Bone marrow (tissue), 2 donors: ENCODE results near the gene SETBP1.

Source experiments
- DNase-seq, 2 donors: peaks; one replicate each; lab custom pipeline; 2025; lab: John Stamatoyannopoulos, UW

The SETBP1 gene

DNA sequence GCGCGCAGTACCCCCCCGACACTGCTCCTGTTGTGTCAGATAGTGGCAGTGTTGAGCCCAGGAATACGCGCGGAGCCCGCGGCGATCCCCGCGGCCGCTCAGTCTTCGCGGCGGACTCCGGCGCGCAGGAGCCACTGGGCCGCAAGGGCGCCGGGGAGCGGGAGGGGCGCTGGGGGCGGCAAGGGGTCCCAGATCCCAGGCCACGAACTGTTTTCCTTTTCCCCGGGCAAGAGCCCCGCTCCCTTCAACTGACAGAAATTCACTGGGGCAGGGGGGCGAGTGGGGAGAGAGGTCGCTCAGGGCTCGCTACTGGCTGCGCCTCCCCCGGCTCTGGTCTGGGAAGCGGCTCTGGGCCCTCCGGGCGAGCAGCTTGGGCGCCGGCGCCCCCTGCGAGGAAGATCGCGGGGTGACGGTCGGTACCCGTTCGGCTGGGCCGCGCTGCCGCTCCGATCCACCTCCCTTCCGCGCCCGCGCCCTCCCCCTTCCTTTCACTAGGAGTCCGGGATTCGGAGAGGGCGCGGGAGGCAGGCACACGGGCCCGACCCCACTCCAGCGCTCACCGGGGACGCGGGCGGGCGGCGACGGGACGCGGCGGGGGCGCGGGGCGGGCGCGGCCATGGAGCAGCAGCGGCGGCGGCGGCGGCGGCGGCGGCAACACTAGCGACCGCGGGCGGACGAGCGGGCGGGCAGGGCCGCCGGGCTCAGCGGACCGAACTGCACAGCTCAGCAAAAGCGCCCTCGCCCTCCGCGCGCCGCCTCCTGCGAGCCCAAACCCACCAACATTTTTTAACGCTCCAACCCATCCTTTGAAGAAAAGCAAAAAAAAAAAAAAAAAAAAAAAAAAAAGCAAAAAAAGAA lies 1.4 kb upstream of the SETBP1 start:
- peak; percentile 49 to 80 for DNase-seq

DNA sequence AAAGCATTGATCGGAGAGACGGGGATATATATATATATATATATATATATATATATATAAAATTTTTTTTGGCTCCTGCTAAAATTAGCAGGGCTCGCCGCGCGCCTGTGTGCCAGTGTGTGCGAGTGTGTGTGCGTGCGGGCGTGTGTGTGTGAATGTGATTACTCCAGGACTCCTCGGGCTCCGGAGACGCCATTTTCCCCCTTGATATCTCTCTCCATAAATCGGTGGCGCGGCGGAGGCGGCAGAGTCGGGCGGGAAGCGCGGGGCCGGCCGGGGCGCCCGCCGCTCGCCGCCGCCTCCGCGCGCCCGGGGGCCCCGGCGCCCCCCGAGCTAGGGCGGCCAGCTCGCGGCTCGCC lies 795 bp upstream of the SETBP1 start:
- peak in 1 of 2 donors; percentile 22 for DNase-seq

DNA sequence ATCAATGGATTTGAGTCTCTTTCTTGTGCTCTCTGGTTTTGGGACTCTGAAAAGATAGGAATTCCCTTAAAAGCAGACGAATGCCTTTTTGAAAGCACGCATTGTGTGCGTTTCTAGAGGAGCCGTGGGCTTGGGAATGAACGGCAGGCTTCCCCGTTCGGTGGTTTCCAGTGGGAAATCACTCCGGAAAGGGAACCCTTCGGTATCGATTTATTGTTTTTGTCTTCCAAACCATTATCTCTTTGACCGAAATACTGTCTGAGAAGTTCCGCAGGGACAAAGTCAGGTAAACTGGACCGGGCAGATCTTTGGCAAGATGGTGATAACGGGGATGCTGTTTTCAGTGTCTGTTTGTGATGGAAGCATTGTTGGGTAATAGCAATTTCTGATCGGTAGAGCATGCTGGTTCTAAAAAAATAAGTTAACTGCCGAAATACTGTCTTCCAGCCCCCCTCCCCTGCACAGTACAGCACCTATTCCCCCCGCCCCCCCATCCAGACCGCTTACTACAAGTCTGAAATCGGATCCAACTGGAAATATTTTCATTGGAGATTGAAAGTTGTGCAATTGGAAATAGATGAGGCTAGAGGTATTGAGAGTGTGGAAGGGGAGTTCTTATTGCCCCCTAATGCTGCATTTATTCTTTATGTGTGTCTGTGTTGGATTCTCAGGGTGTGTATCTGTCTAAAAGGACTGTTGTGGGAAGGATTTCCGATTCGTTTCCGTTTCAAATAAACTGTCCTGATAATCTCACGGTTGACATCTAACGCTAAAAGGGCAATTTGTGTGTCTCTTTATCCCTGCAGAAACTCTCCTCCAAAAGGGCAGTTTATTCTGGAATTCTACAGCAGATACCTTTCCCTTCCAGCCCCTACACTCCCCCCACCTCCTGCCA lies 635 bp downstream of the SETBP1 start:
- DNase-seq: no peak

DNA sequence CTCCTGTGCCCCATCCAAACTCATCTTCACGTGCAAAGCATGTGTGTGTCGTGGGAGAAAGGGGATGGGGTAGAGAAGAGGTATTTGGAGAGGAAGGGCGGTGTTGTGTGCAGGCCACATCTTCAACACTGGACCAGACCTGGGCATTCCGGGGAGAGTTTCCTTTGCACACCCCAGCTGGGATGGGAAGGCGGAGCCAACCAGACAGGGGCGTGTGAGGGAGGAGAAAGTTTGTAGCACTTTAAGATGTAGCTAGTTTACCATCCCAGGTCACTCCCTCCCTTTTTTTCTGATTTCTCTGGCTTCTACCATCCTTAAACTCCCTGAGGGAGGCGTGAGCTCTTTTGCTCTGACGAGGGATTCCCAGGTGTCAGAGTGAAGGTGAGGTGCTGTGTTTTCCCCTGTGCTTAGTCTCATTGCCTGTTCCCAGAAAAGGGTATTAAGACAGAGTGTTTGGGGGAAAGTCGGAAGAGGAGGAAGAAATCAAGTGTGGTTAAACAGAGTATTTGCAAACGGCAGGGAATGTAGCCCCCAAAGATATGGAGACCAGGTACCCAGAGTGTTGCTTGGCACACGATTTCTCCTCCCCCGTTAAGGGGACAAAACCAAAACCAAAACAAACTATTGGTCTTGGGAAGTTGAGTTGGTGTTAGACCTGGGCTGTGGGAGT lies 1.6 kb downstream of the SETBP1 start:
- no peak for DNase-seq

DNA sequence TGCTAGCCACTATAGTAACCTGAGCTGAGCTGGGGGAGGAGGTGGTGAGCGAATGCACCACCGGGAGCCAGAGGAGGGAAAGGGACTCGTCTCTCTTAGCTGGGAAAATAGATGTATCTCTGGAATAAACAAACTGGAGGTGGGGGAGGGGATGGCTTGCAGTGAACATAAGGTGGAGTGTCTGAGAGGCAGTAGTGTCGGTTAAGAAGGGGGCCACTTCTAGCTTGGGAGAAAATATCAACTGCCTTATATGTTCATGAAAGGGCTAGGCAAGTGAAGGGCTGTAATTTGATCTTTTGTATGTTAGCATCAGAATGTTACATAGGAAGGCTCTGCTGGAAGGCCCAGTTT lies 2.2 kb downstream of the SETBP1 start:
- DNase-seq: no peak

DNA sequence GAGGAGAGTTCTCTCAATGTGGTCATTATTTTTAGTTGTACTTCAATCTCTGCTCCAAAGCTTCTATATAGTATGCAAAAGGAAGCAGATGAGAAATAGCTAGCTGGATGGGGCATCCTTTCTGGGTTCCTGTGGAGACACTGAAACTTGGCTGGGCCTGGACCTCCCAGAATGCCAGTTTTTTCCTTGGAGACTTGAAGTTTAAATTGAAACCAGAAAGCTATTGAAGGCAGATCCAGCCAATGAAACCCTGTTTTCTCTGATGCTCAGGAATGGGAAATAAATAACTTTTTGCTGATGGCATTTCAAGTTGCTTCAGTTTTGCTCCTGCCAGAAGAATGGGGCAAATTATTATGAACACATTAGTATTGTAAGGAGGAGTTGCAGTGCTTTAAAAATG lies 2.9 kb downstream of the SETBP1 start:
- no peak for DNase-seq

DNA sequence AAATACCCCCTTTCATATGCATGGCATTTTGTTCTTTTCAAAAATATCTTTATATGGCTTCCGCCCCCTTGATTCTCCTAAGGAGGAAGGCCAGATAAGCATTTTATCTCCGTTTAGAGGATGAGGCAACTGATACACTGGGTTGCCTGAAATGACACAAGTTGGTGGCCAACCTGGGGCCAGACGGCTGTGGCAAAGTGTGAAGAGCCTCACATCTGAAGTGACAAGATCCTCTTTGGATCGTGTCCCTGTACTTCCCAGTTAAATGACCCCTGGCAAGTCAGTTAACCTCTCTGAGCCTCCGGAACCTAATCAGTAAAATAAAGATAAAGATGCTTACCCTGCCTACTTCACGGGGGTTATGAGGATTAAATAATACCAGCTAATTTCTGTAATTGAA lies 4.6 kb downstream of the SETBP1 start:
- no peak for DNase-seq

DNA sequence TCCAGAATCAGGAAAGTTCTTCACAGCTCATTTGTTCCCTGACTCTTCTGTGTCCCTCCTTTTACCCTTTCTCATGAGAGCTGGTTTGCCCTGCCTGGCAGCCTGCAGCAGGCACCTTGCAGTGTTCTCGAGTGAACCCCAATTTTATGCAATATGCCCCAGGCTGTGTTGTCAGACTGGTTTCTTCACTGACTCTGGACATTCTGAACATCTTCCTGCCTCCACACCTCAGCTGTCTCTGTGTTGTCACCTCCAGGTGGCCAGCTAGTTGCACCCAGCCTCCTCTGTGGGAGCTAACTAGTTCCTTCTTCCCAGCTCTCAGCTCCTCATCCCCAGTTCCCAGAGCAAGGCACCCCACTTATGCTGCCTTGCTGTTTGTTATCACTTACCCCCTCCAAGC lies 5.5 kb downstream of the SETBP1 start:
- DNase-seq: no peak

DNA sequence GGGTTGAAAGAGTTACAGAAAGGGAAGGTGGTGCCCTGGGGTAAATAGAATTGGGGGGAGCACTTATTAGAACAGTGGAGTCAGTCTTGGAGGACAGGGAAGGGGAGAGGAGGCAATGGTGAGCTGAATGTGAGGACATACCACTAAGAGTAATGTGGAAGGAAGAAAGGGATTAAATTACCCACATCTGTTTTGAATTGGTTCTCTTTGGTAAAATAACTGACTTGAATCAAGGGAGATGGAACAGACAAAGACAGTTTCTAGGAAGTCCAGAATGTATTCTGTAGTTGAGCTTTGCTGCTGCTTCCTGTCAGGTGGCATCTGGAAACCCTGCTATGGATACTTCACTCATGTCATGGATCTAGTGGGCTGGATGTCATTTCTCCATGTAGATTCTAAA lies 6.7 kb downstream of the SETBP1 start:
- no peak for DNase-seq

DNA sequence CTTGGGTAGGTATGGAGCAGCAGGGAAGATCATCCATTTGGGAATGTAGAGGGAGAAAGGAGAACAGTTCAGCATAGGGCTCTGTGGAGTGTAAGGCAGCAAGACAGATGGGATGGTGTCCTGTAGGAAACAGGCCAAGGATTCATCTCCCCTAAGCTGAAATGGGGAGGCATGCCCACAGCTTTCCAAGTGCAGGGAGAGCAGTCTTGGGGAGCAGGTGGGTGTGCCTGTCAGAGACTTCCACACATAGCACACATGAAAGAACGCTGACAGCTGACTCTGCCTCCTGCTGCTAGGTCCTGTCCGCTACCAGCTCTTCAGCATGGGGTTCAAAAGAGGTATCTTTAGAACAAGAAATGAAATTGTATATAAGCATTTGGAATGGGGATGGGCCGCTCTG lies 9.0 kb downstream of the SETBP1 start:
- no peak for DNase-seq

DNA sequence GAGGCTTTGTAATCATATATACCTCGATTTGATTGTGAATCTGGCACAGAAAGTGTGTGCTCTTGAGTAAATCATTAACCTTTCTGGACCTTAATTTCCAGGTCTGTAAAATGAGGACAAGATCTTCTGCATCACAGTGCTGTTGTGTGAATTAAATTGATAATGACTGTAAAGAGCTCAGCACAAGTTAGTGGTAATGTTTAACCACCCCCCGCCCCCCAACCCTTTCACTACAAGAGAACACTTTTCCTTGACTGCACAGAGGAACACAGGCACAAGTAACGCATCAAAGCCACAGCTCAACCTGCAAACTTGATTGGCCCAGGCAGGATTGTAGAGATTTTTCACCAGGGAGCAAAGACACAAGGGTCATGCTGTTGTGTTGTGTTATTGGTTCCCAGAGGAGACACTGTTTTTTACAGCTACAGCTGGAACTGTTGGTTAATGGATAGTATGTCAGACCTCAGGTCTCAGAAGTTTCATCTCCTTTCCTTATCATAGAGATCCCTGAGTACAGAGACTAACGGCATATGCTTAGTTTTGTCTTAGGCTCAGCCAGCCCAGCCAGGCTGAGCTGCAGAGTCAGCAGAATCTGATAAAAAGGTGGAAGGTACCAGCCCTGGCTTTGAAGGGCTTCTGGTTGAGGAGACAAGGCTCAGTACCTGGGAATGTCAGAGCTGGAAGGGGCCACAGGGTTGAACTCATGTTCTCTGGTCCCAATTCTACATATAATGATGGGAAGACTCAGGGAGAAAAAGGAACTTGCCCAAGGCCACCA lies 10.6 kb downstream of the SETBP1 start:
- no peak for DNase-seq

DNA sequence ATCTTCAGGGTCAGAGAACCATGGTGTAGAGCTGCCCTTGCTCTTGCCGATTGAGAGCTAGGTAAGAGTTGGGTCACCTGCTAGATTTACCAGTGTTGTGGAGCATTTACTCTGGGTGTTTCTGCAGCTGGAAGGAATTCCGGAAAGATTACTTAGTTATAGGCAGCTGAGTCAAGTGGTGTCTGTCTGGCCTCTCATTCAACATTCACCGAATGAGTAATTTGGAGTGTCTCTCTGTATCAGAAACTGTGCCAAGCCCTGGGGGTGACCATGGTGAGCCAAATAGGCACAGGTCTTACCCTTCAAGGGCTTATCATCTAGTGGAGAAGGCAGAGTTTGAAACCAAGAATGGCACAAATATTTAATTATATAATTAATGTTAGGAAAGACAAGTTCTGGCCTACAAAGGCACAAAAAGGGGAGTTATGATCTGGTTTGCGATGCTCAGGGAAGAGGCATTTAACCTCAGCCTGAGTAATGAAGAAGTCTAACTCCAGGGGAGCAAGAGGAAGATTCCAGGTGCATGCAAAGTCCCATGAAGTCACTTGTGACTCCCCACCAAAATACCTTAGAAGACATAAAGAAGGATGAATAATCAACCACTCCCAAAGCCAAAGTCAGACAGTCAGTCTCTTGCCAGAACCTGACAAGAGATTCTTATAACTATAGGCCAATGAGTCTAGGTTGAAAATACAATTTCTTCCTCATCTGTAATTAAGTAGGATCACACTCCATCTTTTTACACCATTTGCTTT lies 12.5 kb downstream of the SETBP1 start:
- DNase-seq: no peak

DNA sequence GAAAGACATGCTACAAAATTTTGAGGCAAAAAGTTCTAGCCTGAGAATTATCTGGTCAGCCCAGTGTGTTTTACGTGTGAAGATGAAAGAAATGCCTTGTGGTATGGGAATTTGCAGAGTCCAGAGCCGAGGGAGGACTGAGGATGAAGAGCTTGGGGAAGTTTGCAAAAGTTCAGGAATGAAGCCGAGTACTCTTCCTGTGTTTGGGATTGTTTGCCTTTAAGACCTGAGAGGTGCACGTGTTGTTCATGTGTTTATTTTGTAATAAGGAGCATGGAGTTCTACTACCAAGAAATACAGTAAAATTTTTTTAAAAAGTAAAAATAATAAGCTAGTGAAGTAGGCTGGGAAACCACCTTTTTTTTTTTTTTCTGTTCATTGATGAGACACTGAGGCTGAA lies 14.8 kb downstream of the SETBP1 start:
- no peak for DNase-seq

DNA sequence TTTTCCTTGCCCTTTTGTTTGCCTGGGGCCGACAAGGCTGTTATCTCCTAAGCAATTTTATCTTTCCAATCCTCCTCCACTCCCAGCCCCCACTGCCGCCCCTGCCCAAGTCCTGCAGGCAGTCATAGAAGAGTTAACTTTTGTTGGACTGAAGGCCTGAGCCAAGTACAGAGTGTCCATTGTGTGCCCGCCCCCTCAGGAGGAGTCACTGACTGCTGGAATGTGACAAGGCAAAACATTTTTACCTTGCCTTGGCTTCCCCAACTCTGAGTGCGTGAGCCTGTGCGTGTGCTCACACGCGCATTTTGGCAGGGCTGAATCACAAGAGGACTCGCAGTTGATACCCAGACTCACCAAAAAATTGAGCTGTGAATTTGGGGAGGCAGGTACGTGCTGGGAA lies 16.2 kb downstream of the SETBP1 start:
- DNase-seq: no peak

DNA sequence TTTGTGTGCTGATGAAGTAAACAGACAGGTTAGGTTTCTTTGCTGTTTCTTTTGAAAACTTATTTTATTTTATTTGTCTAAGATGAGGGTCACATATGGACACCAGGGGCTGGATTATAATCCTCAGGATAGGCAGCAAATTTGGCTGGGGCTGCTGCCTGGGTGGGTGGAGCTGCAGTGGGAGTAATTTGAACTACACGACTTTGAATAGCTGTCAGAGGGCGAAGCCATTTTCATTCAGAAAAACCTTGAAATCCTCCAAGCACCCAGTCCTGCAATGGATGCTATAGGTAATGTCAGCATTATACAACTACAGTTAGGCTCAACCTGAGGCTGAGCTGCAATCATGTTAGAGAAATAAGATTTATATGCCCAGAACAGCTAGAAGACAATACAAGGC lies 16.6 kb downstream of the SETBP1 start:
- no peak for DNase-seq

DNA sequence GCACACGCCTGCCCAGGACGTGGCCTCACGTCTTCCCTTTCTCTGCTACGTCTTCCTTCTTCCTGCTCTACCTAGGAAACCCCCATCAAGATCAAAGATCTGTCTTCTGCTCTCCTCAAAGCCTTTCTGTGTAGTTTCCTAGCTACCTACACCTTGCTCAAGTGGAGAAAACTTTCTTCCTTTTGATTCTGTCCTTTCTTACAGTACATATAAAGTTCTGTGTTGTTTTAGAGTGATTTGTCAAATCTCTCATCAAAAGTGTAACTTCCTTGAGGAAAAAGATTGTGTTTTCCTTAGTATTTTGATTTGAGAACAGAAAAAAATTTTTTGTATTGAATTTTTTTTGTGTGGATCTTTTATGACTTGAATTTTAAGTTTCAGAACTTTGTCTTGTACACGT lies 17.8 kb downstream of the SETBP1 start:
- no peak for DNase-seq

DNA sequence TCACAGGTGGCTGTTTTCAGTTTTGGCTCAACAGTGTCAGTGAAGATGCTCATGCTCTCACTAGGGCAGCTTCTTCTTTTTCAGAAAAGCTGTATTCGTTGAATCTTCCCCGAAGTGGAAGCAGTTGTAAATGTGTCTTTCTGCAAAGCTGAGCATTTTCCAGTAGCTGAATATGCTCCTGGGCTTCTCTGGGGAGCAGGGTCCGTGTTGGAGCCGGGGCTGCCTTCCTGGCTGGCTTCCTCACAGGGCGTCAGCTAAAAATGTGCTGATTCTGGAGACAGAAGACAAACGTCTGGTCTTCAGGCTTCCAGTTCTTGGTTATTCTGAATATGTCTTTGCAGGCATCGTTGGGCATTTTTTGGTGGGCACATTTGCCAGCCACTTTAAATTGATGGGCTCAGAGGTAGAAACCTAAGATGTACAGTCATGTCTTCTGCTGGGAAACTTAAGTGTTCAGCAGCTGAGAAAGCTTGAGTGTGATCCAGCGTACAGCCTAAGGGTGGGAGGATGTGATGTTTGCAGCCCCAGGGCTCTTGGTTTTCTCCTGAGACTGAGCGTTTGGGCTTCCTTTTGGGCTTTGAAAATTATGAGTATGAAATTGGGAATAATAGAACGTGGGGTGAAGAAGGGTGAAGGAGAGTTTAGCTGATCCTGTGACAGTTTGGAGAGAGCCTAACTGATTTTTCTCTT lies 19.0 kb downstream of the SETBP1 start:
- no peak for DNase-seq

DNA sequence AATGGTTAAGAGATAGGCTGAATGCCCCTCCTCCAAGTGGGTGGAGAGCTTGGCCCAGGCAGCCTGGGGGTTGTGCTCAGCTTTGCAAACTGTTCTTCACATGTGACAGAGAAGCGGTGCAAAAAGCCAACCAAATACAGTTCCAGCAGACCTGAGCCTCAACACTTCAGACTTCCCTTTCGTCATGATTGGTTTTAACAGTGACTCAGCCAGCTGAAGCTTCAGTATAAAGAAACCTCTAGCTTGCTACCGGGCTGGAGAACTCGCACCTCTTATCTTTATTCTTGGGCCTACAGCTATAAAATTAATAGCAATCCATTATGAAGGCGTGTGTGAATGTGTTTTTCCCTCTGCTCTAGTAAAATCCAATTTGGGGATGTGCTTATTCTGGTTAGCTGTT lies 20.0 kb downstream of the SETBP1 start:
- no peak for DNase-seq

DNA sequence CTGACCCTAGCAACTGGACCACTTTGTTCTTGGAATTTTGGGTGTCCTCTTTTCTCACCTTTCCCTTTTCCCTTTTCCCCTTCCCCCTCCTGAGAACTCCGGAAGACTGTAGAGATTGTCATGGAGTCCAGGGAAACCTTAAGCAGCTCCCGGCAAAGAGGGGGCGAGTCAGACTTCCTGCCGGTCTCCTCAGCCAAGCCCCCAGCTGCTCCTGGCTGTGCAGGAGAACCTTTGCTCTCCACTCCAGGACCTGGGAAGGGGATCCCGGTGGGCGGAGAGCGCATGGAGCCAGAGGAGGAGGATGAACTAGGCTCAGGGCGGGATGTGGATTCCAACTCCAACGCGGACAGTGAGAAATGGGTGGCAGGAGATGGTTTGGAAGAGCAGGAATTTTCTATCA lies 20.5 kb downstream of the SETBP1 start:
- no peak for DNase-seq

DNA sequence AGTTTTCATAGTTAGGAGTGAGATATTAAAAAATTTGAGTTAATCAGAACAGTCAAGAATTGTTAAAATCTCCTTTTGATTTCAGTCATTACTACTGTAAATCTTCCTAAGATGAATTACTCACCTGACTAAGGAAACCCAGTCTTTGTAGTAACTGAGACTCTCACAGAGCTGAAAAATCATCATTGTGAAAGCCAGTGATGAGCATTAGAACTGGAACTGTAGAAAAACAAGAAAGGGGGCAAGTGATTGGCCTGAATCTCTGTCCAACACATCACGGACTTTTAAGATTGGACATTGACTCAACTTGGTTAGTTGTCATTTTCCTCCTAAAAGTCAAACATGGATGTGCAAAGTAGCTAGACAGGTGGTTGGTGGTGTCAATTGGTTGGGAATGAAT lies 21.9 kb downstream of the SETBP1 start:
- DNase-seq: no peak
